ENCODE measurements around the gene BCL2L11.

Gene BCL2L11

GRCh38 chr2:111209045-111209514 is 88.4 kb downstream of the BCL2L11 start:
- peak; percentile 51 for DNase-seq (ENCODE audit: low read depth, low spot score)
- POLR2A ChIA-PET: interaction anchor here (1.2 kb wide), 1 partner anchor 10 kb away, joined by 3 read pairs; no protein-coding TSS in a partner anchor
- H3K4me3 ChIP-seq (ENCODE audit: low read depth, low read length): no peak overlapping the region
- CTCF ChIA-PET: interaction anchor here (0.9 to 1.7 kb wide), 2 partner anchors 10 to 23 kb away, joined by 3 to 4 read pairs; no protein-coding TSS in a partner anchor
- TF ChIP-seq, protein P1, sequence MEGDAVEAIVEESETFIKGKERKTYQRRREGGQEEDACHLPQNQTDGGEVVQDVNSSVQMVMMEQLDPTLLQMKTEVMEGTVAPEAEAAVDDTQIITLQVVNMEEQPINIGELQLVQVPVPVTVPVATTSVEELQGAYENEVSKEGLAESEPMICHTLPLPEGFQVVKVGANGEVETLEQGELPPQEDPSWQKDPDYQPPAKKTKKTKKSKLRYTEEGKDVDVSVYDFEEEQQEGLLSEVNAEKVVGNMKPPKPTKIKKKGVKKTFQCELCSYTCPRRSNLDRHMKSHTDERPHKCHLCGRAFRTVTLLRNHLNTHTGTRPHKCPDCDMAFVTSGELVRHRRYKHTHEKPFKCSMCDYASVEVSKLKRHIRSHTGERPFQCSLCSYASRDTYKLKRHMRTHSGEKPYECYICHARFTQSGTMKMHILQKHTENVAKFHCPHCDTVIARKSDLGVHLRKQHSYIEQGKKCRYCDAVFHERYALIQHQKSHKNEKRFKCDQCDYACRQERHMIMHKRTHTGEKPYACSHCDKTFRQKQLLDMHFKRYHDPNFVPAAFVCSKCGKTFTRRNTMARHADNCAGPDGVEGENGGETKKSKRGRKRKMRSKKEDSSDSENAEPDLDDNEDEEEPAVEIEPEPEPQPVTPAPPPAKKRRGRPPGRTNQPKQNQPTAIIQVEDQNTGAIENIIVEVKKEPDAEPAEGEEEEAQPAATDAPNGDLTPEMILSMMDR (IDR thresholded peaks at IDR 0.05; ENCODE audit: insufficient read depth, low read length, missing control alignments): no peak

- CTCF ChIA-PET: no interaction called here
- TF ChIP-seq, protein P1 (IDR thresholded peaks at IDR 0.05; ENCODE audit: insufficient read depth, low read length, missing control alignments): no peak
- no peak overlapping the region for H3K4me3 ChIP-seq (ENCODE audit: low read depth, low read length)
- POLR2A ChIA-PET: no interaction called here
- no peak for DNase-seq (ENCODE audit: low read depth, low spot score)
These were observed 89.3 kb downstream of the BCL2L11 start for GRCh38 chr2:111210036-111210435.

DNA sequence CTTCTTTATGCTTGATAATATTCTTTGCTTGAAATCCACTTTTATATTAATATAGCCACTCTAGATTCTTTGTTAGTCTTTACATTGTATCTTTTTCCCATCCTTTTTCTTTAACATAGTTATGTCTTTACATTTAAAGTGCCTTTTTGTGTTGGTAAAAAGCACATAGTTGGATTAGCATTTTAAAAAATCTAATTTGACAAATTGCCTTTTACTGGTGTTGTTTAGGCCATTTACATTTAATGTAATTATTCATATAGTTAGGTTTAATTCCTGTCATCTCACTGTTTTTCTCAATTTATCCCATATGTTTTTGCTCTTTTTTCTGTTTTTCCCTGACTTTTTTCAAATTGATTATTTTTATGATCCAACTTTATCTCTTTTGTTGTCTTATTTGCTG is 93.2 kb downstream of the BCL2L11 start:
- TF ChIP-seq, protein P1 (IDR thresholded peaks at IDR 0.05; ENCODE audit: insufficient read depth, low read length, missing control alignments): no peak

DNA sequence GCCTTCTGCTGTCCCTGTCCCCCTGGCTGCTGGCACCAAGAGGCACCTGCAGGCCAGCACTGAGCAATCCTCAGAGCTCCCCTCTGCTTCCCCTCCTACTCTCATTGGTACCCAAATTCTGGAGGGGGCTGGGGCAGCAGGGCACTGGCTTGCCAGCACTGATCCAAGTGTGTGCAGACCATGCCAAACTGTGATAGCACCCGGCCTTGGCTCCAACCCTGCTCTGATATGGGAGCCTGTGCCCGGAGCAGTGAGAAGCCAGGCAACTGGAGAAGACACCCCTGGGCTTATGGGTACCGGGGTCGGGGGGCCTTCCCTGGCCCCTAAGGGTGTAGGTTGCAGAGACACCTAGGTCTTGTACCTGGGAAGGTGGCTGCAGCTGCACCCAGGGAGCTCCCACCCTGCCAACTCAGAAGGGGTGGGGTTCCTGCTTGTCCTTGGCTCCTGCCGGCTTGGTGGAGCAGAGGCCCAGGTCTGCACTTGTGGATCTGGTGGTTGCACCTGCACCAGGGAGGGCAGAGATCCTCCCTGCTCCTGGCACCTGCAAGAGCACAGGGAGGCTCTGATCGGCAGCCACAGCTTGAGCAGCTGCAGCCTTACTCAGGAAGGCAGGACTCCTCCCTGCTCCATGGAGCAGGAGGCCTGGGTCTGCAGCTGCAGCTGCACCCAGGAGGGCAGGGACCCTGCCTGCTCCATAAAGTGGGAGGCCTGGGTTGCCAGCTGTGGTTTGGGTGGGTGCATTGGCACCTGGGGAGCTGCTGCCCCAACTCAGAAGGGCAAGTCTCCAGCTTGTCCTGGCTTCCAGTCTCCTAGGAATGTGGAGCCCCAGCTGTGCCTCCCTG is 96.3 kb downstream of the BCL2L11 start:
- TF ChIP-seq, protein P1 (IDR thresholded peaks at IDR 0.05; ENCODE audit: insufficient read depth, low read length, missing control alignments): no peak
- H3K4me3 ChIP-seq (ENCODE audit: low read depth, low read length): no peak overlapping the region
- DNase-seq (ENCODE audit: low read depth, low spot score): no peak
- ChIA-PET POLR2A (no interaction called here), CTCF (no interaction called here)

More for the DNA sequence above, 93.2 kb downstream of the BCL2L11 start:
- POLR2A ChIA-PET: no interaction called here
- CTCF ChIA-PET: no interaction called here
- no peak for DNase-seq (ENCODE audit: low read depth, low spot score)
- no peak overlapping the region for H3K4me3 ChIP-seq (ENCODE audit: low read depth, low read length)

Data from AG04449 (cell line).